HG03575 (cell line): Measurements from ENCODE around the gene REG1B.

ENCODE experiments used
- ATAC-seq: cut with Tn5 transposase; IDR thresholded peaks from one replicate; pipeline ENCODE4 v1.9.1; 2021; ENCODE audit not compliant: unreplicated experiment, insufficient number of reproducible peaks, low FRiP score; ENCODE audit errors: extremely low read depth

Gene REG1B

GRCh38 chr2:79087785-79088364, at the start of gene REG1B:
Gene REG1B (minus strand): TSS chr2:79087993. CDS start chr2:79087612, 381 bp downstream.
- no peak for ATAC-seq

GRCh38 chr2:79131687-79132086, 43.9 kb upstream of the REG1B start:
- no peak for ATAC-seq

GRCh38 chr2:79129804-79130203, 42.0 kb upstream of the REG1B start:
- ATAC-seq = no peak

GRCh38 chr2:79129260-79129659, 41.5 kb upstream of the REG1B start:
- no peak for ATAC-seq

GRCh38 chr2:79128406-79128805, 40.6 kb upstream of the REG1B start:
- no peak for ATAC-seq

- ATAC-seq = no peak
Measured at GRCh38 chr2:79125721-79125985, 37.9 kb upstream of the REG1B start.

GRCh38 chr2:79124907-79125720, 37.3 kb upstream of the REG1B start:
- ATAC-seq = no peak

GRCh38 chr2:79122676-79123075, 34.9 kb upstream of the REG1B start:
- no peak for ATAC-seq

- no peak for ATAC-seq
Measured at GRCh38 chr2:79120194-79120713, 32.5 kb upstream of the REG1B start, which contains the start of gene REG1A. Gene REG1A (plus strand): TSS chr2:79120488. CDS start chr2:79120862, 374 bp downstream.

GRCh38 chr2:79116997-79117928, 29.5 kb upstream of the REG1B start:
- ATAC-seq = no peak

- no peak for ATAC-seq
Measured at GRCh38 chr2:79114797-79115494, 27.2 kb upstream of the REG1B start.

- ATAC-seq = no peak
Measured at GRCh38 chr2:79112269-79112668, 24.5 kb upstream of the REG1B start.

- no peak for ATAC-seq
Measured at GRCh38 chr2:79105259-79105658, 17.5 kb upstream of the REG1B start.

GRCh38 chr2:79103214-79103613, 15.4 kb upstream of the REG1B start:
- ATAC-seq = no peak

- no peak for ATAC-seq
Measured at GRCh38 chr2:79101024-79101423, 13.2 kb upstream of the REG1B start.

- ATAC-seq = no peak
Measured at GRCh38 chr2:79100285-79100684, 12.5 kb upstream of the REG1B start.

GRCh38 chr2:79099140-79099686, 11.4 kb upstream of the REG1B start:
- ATAC-seq = no peak

- no peak for ATAC-seq
Measured at GRCh38 chr2:79097843-79098242, 10.1 kb upstream of the REG1B start.

- no peak for ATAC-seq
Measured at GRCh38 chr2:79090693-79091092, 2.9 kb upstream of the REG1B start.
